HEK293 (cell line): ENCODE results near the gene HLA-DRB1.

Experiments used
- BCL11A ChIP-seq: fragments of 450-650 bp; formaldehyde crosslinking; IDR thresholded peaks from 2 replicates; pipeline ENCODE4 v1.5.1; 2016; ENCODE audit warnings: low read depth, missing biosample characterization, missing genetic modification characterization
- HOXA7 ChIP-seq: sonication (generic); formaldehyde crosslinking; IDR thresholded peaks from 2 replicates; pipeline ENCODE4 v1.8.1; 2022; ENCODE audit warnings: missing genetic modification reagents, borderline replicate concordance
- SP2 ChIP-seq: fragments of 450-650 bp; formaldehyde crosslinking; IDR thresholded peaks from 2 replicates; pipeline ENCODE4 v1.5.1; 2016; ENCODE audit warnings: missing biosample characterization, missing genetic modification characterization
- ZBTB1 ChIP-seq: fragments of 450-650 bp; formaldehyde crosslinking; IDR thresholded peaks from 2 replicates; pipeline ENCODE4 v1.5.1; 2016; ENCODE audit warnings: missing biosample characterization, missing genetic modification characterization
- ZBTB21 ChIP-seq: fragments of 450-650 bp; formaldehyde crosslinking; IDR thresholded peaks from 2 replicates; pipeline ENCODE4 v1.5.1; 2017; ENCODE audit warnings: missing biosample characterization, missing genetic modification characterization
- ZBTB26 ChIP-seq: fragments of 450-650 bp; formaldehyde crosslinking; optimal IDR thresholded peaks from 2 replicates; pipeline ENCODE3; 2016; ENCODE audit warnings: missing biosample characterization, mild to moderate bottlenecking, missing genetic modification characterization
- ZBTB49 ChIP-seq: fragments of 450-650 bp; formaldehyde crosslinking; IDR thresholded peaks from 2 replicates; pipeline ENCODE4 v1.5.1; 2016; ENCODE audit warnings: missing biosample characterization, missing genetic modification characterization, low read depth
- ZNF274 ChIP-seq, 2 experiments: fragments of 200-500 bp in 1 of 2; fragments of 450-650 bp in 1 of 2; sonication (Bioruptor generic) in 1 of 2; formaldehyde crosslinking in 1 of 2; IDR thresholded peaks; 2 replicates each; pipeline versions ENCODE4 v1.5.1 to v1.6.1; 2014 to 2016; ENCODE audit warnings: borderline replicate concordance in 1 of 2, inconsistent platforms in 1 of 2, low read length in 1 of 2, missing biosample characterization in 1 of 2, missing genetic modification characterization in 1 of 2
- ZNF830 ChIP-seq: fragments of 450-650 bp; IDR thresholded peaks from 2 replicates; pipeline ENCODE4 v1.5.0; 2018; ENCODE audit warnings: missing biosample characterization, missing genetic modification characterization, low read depth, mild to moderate bottlenecking, moderate library complexity
- TF ChIP-seq, protein P1 (sequence below): fragments of 450-650 bp; formaldehyde crosslinking; IDR thresholded peaks from 2 replicates; pipeline ENCODE4 v1.5.1; 2017; ENCODE audit warnings: missing biosample characterization, missing genetic modification characterization
- TF ChIP-seq, protein P2 (sequence below): fragments of 450-650 bp; formaldehyde crosslinking; IDR thresholded peaks from 2 replicates; pipeline ENCODE4 v1.5.1; 2016; ENCODE audit warnings: missing biosample characterization, missing genetic modification characterization
- TF ChIP-seq, protein P3 (sequence below): fragments of 450-650 bp; formaldehyde crosslinking; IDR thresholded peaks from 2 replicates; pipeline ENCODE4 v1.5.1; 2016; ENCODE audit warnings: missing biosample characterization, missing genetic modification characterization

DNA sequence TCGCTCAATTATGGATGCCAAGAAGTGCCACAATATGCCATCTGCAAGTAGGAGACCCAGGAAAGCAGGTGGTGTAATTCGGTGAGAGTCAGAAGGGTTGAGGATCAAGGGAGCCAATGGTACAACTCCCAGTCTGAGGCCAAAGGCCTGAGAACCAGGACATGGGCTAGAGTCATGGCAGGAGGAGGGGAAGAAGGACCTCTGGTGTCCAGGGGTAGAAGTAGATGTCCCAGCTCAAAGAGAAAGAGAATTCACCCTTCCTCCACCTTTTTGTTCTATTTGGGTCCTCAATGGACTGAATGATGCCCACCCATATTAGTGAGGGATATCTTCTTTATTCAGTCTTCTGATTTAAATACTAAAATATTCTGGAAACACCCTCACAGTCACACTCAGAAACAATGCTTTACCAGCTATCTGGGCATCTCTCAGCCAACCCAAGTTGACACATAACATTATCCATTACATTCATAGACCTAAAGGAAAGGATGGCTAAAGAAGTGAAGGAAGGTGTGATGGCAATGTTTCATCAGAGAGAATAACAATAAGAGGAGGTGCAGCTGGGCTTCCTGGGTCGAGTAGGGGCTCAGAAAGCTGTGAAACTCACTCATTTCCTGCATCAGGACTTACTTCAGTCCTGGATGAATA, 26.4 kb upstream of the HLA-DRB1 start:
- no peak for TF ChIP-seq ZNF830 (tag by site-specific recombination)
- TF ChIP-seq ZNF274 (IDR thresholded peaks at IDR 0.05; ENCODE audit: low read length), result no peak
- no peak for TF ChIP-seq ZNF274 (tag by site-specific recombination; IDR thresholded peaks at IDR 0.05; ENCODE audit: borderline replicate concordance)
- TF ChIP-seq, protein P1, sequence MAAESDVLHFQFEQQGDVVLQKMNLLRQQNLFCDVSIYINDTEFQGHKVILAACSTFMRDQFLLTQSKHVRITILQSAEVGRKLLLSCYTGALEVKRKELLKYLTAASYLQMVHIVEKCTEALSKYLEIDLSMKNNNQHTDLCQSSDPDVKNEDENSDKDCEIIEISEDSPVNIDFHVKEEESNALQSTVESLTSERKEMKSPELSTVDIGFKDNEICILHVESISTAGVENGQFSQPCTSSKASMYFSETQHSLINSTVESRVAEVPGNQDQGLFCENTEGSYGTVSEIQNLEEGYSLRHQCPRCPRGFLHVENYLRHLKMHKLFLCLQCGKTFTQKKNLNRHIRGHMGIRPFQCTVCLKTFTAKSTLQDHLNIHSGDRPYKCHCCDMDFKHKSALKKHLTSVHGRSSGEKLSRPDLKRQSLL (tag by site-specific recombination), result no peak
- TF ChIP-seq HOXA7, result no peak
- TF ChIP-seq, protein P2, sequence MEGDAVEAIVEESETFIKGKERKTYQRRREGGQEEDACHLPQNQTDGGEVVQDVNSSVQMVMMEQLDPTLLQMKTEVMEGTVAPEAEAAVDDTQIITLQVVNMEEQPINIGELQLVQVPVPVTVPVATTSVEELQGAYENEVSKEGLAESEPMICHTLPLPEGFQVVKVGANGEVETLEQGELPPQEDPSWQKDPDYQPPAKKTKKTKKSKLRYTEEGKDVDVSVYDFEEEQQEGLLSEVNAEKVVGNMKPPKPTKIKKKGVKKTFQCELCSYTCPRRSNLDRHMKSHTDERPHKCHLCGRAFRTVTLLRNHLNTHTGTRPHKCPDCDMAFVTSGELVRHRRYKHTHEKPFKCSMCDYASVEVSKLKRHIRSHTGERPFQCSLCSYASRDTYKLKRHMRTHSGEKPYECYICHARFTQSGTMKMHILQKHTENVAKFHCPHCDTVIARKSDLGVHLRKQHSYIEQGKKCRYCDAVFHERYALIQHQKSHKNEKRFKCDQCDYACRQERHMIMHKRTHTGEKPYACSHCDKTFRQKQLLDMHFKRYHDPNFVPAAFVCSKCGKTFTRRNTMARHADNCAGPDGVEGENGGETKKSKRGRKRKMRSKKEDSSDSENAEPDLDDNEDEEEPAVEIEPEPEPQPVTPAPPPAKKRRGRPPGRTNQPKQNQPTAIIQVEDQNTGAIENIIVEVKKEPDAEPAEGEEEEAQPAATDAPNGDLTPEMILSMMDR (tag by site-specific recombination), result no peak
- TF ChIP-seq, protein P3, sequence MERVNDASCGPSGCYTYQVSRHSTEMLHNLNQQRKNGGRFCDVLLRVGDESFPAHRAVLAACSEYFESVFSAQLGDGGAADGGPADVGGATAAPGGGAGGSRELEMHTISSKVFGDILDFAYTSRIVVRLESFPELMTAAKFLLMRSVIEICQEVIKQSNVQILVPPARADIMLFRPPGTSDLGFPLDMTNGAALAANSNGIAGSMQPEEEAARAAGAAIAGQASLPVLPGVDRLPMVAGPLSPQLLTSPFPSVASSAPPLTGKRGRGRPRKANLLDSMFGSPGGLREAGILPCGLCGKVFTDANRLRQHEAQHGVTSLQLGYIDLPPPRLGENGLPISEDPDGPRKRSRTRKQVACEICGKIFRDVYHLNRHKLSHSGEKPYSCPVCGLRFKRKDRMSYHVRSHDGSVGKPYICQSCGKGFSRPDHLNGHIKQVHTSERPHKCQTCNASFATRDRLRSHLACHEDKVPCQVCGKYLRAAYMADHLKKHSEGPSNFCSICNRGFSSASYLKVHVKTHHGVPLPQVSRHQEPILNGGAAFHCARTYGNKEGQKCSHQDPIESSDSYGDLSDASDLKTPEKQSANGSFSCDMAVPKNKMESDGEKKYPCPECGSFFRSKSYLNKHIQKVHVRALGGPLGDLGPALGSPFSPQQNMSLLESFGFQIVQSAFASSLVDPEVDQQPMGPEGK (tag by site-specific recombination), result no peak
- TF ChIP-seq BCL11A (tag by site-specific recombination), result no peak
- no peak for TF ChIP-seq ZBTB26 (tag by site-specific recombination)
- TF ChIP-seq ZBTB21, result no peak
- TF ChIP-seq SP2 (tag by site-specific recombination), result no peak
- no peak for TF ChIP-seq ZBTB49 (tag by site-specific recombination)
- no peak for TF ChIP-seq ZBTB1 (tag by site-specific recombination)
